HG02938 (cell line): ENCODE data around the gene CYP26C1.

Experiments
- ATAC-seq: cut with Tn5 transposase; IDR thresholded peaks from one replicate; pipeline ENCODE4 v1.9.1; 2021; ENCODE audit warnings: mild to moderate bottlenecking, moderate library complexity; ENCODE audit not compliant: unreplicated experiment

CYP26C1 gene

DNA sequence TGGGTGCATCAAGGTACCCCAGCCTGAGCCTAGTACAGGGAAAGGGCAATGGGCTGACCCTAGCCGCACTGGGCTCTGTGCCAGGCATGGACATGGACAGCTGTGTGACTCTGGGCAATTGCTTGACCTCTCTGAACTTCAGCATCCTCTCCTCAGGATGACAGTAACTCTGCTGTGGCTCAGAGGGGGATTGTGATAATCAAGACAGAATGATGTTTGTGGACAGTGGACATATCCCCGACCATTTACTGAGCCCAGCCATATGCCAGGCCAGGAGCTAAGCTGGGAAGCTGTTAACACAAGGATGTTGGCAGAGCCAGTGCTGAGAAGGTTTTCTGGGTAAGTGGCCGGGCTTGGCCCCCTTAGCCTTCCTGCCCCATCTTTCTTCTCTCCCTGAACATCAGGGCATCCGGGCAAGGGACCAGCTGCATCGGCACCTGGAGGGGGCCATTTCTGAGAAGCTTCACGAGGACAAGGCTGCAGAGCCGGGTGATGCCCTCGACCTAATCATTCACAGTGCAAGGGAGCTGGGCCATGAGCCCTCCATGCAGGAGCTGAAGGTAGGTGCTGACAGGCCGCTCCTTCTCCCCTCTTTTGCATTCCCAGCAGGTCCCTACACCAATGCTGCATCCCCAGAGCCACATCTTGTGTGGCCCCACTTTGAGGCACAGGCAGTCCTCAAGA is 3.5 kb downstream of the CYP26C1 start:
- ATAC-seq, result no peak

DNA sequence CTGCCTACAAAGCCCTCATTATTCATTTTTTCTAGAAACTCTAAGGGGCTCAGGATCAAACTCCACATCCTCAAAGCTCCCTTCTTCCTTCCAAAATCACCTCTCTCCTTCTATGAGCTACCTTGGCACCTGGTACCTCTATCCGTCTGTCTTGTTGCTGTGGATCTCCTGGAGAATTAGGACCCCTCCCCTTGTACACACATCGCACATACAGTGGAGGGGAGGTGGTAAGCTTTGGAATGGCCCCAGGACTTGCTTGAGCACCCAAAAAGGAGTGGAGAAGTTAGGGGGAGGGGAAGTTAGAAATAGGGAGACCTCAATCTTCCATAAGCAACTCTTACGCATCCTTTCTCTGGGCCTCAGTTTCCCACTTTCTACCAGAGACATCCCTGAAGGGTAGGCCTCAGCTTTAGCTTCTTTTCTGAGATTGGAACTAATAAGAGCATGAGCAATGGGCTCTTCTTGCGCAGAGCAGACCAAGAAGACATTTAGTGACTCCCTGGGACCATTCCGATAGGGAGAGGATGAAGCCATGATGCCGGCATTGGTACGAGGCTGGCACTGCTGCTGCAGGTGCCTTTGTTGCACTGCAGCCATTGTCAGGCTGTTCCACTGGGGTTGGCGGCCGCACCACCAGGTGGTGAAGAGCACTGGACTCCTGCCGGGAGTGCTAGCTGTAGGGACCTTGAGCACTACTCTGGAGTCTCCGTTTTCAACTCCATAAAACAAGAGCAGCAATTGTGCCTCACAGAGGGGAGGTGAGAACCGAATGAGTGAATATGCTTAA is 4.5 kb downstream of the CYP26C1 start:
- ATAC-seq, result no peak

DNA sequence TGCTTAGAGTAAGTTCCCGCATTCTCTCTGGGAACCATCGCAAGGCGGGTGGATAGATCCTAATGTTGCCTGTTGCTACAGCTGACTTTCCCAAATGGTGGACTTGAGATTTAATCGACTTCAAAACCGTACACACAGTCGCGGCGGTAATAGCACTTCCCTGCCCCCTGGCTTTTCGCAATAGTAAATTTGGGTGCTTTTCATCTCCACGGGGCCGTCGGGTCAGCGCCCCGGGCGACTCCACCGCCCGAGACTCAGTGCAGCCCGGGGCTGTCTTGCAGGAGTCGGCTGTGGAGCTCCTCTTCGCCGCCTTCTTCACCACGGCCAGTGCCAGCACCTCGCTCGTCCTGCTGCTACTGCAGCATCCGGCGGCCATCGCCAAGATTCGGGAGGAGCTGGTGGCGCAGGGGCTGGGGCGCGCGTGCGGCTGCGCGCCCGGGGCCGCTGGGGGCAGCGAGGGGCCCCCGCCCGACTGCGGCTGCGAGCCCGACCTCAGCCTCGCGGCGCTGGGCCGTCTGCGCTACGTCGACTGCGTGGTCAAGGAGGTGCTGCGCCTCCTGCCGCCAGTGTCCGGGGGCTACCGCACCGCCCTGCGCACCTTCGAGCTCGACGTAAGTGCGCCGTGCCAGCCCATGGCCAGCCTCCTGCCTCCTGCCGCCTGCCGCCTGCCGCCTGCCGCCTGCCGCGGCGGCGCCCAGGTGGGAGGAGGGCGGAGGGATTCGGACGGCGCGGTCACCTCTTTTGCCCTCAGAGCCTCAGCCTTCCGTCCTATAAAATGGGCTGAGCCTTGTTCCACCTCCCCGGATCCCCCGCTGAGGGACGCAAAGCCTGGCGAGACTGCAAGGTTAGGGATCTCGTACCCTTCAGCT is 5.3 kb downstream of the CYP26C1 start:
- no peak for ATAC-seq

DNA sequence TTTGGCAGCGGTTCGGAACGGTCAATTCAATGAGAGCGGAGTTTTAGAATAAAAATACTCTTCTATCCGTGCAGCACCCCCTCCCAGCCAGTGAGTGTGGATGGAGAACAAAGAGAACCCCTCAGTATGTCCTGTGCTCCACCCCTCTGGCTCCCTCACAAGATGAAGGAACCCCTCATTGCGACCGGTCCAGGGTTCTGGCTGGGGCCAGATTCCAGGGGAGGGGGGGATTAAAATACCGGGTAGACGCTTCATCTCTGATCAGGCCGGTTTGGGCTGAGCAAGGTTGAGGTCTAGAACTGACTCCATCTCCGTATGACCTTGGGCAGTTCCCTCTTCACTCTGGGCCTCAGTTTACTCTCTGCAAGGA is 5.9 kb downstream of the CYP26C1 start:
- ATAC-seq, result no peak

DNA sequence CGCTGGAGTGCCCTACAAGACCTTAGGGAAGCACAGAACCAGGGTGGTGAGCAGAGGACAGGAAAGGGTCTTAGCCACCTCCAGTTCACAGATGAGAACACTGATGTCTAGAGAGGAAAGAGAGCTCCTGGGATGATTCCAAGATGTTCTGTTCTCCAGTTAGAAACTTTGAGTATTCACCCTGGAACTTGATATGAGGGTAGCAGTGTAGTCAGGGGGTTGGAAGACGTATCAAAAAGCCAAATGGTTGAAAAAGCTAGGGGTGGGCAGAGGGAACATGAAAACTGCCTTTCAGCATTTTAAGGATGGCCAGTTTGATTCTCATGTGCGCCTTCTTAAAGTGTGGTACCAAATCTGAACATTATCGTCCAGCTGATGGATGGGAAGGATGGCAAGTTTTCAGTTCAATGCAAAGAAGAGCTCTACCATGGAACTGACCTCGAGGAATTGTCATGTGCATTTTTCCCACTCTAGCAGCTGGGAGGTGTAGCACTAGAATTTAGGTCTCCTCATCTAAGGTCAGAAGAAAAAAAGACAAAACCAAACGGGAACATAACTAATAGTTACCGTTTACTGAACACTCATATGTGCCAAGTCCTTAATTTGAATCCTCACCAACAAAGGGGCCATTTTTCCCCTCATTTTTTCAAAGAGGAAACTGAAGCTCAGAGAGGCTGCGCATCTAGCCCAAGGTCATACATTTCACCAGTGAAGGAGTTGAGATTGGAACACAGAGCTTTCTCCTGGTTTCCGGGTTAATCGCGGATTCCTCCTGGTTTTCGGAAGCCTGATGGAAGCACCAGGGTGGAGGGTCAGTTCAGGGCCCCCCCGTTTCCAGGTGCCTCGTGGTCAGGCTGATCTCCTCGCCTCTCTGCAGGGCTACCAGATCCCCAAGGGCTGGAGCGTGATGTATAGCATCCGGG is 7.1 kb downstream of the CYP26C1 start:
- no peak for ATAC-seq

DNA sequence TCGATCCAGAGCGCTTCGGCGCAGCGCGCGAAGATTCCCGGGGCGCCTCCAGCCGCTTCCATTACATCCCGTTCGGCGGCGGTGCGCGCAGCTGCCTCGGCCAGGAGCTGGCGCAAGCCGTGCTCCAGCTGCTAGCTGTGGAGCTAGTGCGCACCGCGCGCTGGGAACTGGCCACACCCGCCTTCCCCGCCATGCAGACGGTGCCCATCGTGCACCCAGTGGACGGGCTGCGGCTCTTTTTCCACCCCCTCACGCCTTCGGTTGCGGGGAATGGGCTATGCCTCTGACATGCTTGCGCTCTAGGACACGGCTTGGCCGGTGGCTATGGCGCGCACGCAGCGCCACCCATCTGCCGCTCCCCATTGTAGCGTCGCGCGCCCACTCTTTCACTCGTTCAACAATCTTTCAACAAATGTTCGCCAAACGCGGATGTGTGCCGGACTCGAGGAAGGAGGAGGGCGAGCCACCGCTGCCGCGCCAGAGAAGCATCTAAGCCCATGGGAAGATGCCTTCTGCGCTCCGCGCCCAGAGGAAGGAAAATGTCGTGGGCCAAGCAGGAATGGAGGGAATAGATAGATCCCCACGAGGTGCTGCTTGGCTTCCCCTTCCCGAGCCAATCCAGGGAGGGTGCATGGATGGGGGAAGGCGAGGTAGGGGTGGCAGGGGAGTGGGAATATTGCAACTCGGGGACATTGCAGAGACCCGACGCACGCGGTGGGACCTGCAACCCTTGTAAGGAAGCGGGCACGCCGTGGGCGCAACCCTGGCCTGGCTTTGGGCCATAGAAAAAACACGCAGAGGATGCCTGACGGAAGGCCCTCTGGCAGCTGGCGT is 8.0 kb downstream of the CYP26C1 start:
- ATAC-seq, result no peak

DNA sequence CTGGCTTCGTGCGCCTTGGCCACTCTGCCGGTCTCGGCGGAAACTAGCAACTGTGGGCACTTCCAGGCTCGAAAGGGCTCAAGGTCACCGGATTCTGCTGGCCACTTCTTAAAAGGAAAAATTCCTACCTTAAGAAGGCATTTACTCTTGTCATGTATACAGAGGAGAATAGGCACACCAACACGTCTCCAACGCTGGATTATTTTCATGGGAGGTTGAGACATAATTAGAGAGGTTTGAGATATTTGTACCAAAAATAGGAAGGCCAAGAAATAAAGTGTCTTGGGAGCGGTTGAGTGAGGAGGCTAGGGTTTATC is 8.6 kb downstream of the CYP26C1 start:
- no peak for ATAC-seq

DNA sequence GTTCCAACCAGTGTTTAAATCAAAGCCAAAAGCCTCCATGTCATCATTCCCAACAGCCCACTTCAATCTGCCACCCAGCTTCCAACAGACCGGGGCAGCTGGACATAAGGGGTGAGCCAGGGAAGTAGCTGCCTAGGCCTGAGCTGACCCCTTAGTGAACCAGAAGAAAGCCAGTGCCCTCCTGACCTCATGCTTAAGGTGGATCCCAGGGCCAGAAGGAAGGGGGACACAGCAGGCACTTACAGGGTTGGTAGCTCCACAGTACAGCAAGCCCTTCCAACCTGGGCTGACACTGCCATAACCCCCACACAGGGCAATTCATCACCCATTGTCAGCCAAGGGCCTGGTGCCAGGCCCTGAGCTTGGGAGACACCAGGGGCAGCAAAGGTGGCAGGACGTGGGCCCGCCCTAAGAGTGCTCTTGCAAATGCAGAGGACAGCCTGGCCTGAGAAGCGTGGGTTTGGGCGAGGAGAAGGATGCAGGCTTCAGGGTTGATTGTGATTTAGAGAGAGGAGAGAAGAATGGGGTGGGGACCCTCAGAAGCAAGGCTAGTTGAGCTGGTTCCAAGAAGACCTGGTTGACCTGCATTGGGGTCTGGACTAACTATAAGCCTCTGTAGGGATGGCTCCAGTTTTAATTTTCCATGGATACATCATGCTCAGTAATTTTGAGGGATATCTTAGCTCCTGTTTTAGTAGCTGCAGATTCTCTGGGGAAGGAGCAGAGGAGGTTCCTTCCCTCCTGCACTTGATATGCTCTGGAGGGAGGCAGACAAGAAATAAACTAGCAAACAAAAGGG is 10.0 kb downstream of the CYP26C1 start:
- ATAC-seq, result no peak

DNA sequence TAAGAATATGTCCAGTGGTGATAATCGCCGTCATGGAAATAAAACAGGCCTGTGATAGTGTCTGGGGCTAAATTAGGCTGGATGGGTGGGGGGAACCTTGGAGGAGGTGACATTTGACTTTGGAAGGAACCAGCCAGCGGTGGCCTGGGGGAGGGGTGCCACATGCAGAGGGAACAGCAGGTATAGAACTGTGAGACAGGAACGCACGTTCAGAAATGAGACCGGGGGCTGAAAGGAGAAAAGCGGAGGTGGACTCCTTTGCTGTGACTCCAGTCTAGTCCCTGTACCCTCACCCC is 10.5 kb downstream of the CYP26C1 start:
- ATAC-seq, result no peak

DNA sequence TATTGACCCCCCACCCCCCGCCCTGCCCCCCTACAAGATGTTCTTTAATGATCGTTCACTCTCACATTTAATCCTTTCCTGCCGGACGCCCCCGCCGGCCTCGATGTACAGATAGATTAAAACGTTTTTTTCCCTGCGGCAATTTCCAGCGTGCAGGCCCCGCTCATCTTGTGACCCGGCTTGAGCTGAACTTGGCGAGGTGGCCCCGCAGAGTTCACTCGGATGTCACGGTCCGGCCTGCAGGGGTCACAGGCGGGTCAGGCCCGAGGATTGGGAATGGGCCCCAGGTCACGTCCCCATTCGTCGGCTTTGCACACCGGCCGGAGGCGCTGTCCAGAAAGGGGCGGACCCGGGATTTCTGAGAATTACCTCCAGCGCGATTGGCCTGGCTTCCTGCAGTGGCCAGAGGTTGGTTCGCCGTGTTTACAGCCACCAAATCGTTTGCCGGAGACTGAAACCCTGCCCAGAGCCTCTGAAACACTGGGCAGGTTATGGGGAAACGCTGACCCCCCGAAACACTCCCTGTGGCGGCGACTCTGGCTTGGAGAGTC is 11.2 kb downstream of the CYP26C1 start:
- no peak for ATAC-seq

DNA sequence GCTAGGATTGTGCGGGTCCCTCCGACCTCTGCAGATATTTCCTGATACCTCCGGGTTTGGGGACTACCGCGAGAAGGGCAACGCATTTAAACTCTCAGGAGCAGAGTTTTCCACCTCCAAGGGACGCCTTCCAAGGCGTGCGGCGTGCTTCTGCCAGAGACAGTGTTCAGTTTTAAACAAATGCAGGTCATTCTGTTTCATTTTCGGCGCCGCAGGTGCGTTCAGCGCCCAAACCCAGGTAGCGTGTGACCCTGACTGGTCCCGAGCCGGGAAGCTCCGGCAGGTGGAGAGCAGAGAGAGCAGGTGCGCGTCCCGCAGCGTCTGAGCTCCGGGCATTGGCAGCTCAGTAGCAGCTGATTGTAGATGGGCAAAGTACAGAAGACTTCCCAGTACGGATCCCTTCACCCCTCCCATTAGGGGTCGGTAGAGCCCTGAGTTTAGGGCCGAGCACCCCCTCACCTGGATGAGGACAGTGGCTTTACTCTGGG is 11.7 kb downstream of the CYP26C1 start:
- ATAC-seq, result no peak

DNA sequence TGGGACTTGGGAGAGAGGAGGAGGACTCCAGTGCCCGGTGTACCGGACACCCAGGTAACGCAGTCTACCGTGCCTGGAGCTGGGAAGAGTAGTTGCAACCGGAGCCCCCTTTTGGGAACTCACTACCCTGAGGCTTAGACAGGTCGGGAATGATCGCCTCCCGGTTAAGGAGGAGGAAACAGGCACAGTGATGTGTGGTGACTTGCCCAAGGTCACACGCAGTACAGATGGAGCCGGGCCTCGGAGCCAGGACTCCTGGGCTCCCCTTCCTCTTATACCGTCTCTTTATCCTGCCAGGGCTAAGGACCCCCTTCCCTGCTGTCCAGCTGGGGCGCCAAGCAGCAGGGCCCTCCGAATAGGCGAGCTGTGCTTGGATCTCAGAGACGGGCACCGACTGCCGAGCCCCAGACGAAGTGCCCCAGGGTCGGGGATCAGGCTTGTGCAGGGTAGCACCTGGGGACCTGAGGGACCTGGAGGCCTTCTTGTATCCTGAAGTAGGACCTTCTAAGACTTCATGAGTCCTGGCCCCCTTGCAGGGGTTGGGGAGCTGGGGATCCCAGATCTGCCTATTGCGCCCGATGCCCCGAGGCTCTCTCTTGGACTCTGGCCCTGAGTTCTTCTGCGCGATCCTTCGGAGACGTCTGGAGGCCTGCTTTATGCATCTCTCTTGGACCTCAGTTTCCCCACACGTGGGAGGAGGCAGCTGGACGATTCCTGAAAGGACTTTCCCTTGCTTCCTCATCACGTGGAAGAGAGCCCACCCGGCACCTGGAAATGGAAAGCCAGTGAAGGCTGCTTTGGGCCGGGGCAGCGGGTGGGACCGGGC is 12.3 kb downstream of the CYP26C1 start:
- ATAC-seq, result no peak

DNA sequence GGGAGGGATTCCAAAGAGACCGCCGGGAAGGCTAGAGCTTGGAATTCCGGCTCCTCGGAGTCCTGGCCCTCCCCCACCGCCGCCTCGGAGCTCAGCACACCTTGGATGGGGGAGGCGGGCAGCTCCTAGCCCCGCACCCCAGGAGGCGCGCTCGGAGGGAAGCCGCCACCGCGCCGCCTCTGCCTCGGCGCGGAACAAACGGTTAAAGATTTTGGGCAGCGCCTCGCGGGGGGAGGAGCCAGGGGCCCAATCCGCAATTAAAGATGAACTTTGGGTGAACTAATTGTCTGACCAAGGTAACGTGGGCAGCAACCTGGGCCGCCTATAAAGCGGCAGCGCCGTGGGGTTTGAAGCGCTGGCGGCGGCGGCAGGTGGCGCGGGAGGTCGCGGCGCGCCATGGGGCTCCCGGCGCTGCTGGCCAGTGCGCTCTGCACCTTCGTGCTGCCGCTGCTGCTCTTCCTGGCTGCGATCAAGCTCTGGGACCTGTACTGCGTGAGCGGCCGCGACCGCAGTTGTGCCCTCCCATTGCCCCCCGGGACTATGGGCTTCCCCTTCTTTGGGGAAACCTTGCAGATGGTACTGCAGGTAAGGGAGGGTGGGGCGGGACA is 13.0 kb downstream of the CYP26C1 start, which contains the start of gene CYP26A1:
Gene CYP26A1 (plus strand): TSS at position 355 of the 608 bp plus-strand sequence. CDS start 42 bp downstream, at position 397.
- ATAC-seq, result no peak

DNA sequence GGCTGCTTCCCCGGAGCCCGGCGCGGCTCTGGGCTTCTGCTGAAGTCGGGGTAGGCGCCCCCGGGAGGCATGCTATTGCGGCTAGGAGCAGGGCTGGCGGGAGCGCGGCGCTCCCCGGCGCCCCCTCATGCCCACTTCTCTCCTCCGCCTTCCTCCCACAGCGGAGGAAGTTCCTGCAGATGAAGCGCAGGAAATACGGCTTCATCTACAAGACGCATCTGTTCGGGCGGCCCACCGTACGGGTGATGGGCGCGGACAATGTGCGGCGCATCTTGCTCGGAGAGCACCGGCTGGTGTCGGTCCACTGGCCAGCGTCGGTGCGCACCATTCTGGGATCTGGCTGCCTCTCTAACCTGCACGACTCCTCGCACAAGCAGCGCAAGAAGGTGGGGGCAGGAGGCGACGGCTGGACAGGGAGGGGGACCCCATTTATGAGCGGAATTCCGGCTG is 13.6 kb downstream of the CYP26C1 start:
- ATAC-seq, result no peak

DNA sequence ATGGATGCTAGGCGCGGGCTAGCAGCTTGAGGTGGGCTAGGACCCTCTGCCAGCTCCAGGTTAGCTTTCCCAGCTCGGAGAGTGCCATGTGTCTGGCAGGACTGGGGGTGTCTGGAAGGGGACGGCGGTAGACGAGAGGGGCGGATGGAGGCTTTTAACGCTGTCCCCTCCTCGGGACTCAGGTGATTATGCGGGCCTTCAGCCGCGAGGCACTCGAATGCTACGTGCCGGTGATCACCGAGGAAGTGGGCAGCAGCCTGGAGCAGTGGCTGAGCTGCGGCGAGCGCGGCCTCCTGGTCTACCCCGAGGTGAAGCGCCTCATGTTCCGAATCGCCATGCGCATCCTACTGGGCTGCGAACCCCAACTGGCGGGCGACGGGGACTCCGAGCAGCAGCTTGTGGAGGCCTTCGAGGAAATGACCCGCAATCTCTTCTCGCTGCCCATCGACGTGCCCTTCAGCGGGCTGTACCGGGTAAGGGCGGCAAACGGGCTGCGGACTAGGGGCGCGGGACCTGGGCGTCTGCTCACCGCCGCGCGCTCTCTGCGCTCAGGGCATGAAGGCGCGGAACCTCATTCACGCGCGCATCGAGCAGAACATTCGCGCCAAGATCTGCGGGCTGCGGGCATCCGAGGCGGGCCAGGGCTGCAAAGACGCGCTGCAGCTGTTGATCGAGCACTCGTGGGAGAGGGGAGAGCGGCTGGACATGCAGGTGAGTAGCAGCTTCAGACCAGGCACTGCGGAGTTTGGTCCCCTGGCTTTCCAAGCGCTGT is 14.2 kb downstream of the CYP26C1 start:
- no peak for ATAC-seq

DNA sequence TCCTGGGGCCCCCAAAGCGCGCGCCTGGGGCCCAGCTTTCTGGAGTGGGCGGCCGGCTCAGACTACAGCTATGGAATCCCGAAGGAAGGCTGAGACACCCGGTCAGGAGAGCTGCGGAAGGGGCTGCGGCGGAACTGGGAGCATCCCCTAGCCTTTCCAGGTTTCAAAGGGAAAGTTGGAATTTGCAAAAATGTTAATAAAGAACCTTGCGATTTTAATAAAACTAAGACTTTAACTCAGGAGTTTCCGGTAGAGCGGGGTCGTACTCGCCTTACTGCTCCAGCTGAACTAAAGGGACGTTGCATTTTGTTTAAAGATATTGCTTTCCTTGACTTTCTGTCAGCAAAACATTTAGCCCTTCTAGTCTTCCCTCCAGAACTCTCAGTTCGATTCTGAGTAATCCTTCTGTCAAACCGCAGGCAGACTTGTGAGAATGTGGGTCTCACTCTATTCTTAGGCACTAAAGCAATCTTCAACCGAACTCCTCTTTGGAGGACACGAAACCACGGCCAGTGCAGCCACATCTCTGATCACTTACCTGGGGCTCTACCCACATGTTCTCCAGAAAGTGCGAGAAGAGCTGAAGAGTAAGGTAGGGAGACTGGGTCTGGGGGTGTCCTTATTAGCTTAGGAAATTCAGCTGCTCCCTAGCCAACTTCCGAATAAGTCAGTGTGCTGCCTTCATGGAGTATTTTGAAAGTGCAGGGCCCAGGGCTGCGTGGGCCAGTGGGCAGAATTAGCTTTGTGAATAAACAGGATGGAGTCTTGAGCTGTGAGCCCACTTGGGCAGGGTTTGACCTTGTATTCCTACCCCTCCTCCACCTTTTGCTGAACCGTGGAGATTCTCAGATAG is 15.0 kb downstream of the CYP26C1 start:
- ATAC-seq, result no peak
